Measurements from ENCODE around the gene PHF2. TPM values are rescaled to one million over a fixed set of nuclear protein-coding genes. Genes with fewer than 3 reads are reported as not detected.
A peak's percentile ranks its signal among the peaks of the same experiment; 100 is the strongest.

The PHF2 gene
- total and polyA plus RNA-seq, 2 of the 8 experiments (the other 6 are each of a cell fraction or from before 2014, with no cell fraction given), result 3.4 to 9.4 TPM

DNA sequence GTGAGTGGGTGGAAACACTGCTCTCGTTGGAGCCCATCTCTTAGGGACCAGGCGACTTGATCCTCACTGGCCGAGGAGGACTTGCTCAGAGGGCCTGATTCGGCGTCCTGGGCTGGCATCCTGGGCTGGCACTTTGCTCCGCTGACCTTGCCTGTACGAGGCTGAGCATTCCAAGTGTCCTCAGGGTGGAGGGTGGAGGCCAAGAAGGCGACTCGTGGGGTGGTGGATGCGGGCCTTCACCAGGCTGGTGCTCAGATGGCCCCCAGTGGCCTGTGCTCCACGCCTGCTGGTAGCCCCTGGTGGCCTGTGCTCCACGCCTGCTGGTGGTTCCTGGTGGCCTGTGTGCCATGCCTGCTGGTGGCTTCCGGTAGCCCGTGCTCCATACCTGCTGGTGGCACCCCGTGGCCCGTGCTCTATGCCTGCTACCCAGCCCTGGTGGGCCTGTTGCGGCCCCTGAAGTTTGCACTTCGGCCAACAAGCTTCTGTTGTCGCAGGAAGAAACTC is 42.9 kb downstream of the PHF2 start:
- no peak for FAIRE-seq
- H4K8ac ChIP-seq (ENCODE audit: extremely low read depth, insufficient read depth, low read length), result peak overlapping the region; percentile 37; the same call in 1 of the 2 replicates
- H3K4me2 ChIP-seq (ENCODE audit: insufficient read depth in 1 of 2, low read depth in 2 of 2, low read length in 2 of 2), result no peak overlapping the region
- peak overlapping the region; percentile 68; the same call in 1 of the 2 replicates for H2BK15ac ChIP-seq (ENCODE audit: low read length)
- POLR2A ChIA-PET (ENCODE audit: partially characterized antibody), result interaction anchor here (0.9 kb wide), 1 partner anchor 31 kb away, joined by 4 read pairs; no protein-coding TSS in a partner anchor
- peak overlapping the region; percentile 19 for H3K18ac ChIP-seq (ENCODE audit: extremely low read depth, low read length)
- no peak overlapping the region for H2BK120ac ChIP-seq (replicated peaks; ENCODE audit: low read depth, low read length)
- H3K4me3 ChIP-seq (ENCODE audit: extremely low read depth in 1 of 4, insufficient read depth in 2 of 4, low read depth in 3 of 4, low read length in 4 of 4), result no peak overlapping the region
- peak overlapping the region; percentile 75; the same call in 1 of the 2 replicates for H2BK12ac ChIP-seq (ENCODE audit: low read depth, low read length)
- H3K27me3 ChIP-seq (replicated peaks in 1 of 4; ENCODE audit: control insufficient read depth in 3 of 4, extremely low read depth in 1 of 4, insufficient read depth in 3 of 4, low read length in 3 of 4), result no peaks in the 10 kb centered on the region
- peaks cover 14% of the 10 kb centered on the region; the same call in 1 of the 2 replicates for H3K23me2 ChIP-seq (ENCODE audit: low read depth, low read length)
- H3K9me3 ChIP-seq (ENCODE audit: insufficient read depth in 2 of 2, low read depth in 1 of 2, low read length in 1 of 2), result no peaks in the 10 kb centered on the region; a peak in 1 of 4 replicates
- no peak overlapping the region for H2AFZ ChIP-seq (ENCODE audit: low read length)
- no peak overlapping the region for H3K14ac ChIP-seq (ENCODE audit: insufficient read length)
- H3K56ac ChIP-seq (replicated peaks; ENCODE audit: insufficient read length, low read depth, low read length), result no peak overlapping the region
- H3K79me1 ChIP-seq (ENCODE audit: low read depth, low read length), result peaks cover 15% of the 10 kb centered on the region
- H3K36me3 ChIP-seq (ENCODE audit: control insufficient read depth in 2 of 4, insufficient read depth in 4 of 4, low read length in 3 of 4), result no peaks in the 10 kb centered on the region
- DNase-seq (ENCODE audit: low read depth in 1 of 2, low spot score in 2 of 2), result peak in 1 of 2 experiments; percentile 48
- peak overlapping the region; percentile 15 for H4K5ac ChIP-seq (ENCODE audit: insufficient read length, low read depth, low read length)
- H4K20me1 ChIP-seq (replicated peaks in 1 of 2; ENCODE audit: control insufficient read depth in 1 of 2, insufficient read depth in 2 of 2, low read length in 2 of 2), result peaks cover 0 to 19% of the 10 kb centered on the region in 2 experiments
- peak overlapping the region; percentile 67; the same call in 1 of the 2 replicates for H2AK5ac ChIP-seq (ENCODE audit: low read depth, low read length)
- no peak overlapping the region for H3K9ac ChIP-seq (replicated peaks in 1 of 4; ENCODE audit: extremely low read depth in 1 of 4, low read depth in 3 of 4, low read length in 3 of 4)
- peak overlapping the region; percentile 65 for H4K91ac ChIP-seq (replicated peaks; ENCODE audit: insufficient read length, low read length)
- no peak overlapping the region for H2BK20ac ChIP-seq (ENCODE audit: low read length)
- H3K4ac ChIP-seq (replicated peaks; ENCODE audit: insufficient read length, low read depth, low read length), result no peak overlapping the region
- H2BK5ac ChIP-seq (ENCODE audit: low read depth, low read length), result 0 out of 2 replicates have a peak overlapping the region, but pooled peaks have one; percentile 77
- CTCF ChIA-PET (ENCODE audit: partially characterized antibody), result interaction anchor here (0.7 to 1.9 kb wide), 9 partner anchors 10 to 481 kb away, joined by 3 to 6 read pairs (median 4); no protein-coding TSS in a partner anchor
- 93% methylated on average over 18 of the region's 19 CpGs; no CpG with 5 or more reads in 1 of the 2 experiments for WGBS, 2 experiments (ENCODE audit: extremely low coverage in 1 of 2, insufficient coverage in 1 of 2, insufficient read length in 1 of 2, insufficient replicate concordance in 2 of 2, low coverage in 1 of 2, low lambda C conversion rate in 2 of 2, missing lambda C conversion rate in 1 of 2)
- peaks cover 0 to 14% (median 1%) of the 10 kb centered on the region in 4 experiments; a peak in 4 of 7 replicates for H3K4me1 ChIP-seq (replicated peaks in 1 of 4; ENCODE audit: control insufficient read depth in 3 of 4, insufficient read depth in 4 of 4, low read length in 3 of 4)
- H3K27ac ChIP-seq (ENCODE audit: low read depth, low read length), result no peak overlapping the region
- no peak overlapping the region for H3K23ac ChIP-seq (ENCODE audit: insufficient read length)
- H3K79me2 ChIP-seq (ENCODE audit: control insufficient read depth in 1 of 2, insufficient read depth in 2 of 2, low read length in 2 of 2), result peaks cover 7 to 45% of the 10 kb centered on the region in 2 experiments; a peak in 3 of 4 replicates
- TF ChIP-seq CBX5 (IDR thresholded peaks at IDR 0.05; ENCODE audit: low read depth, low read length), result no peak
- TF ChIP-seq TCF12 (IDR thresholded peaks at IDR 0.05; ENCODE audit: low read depth, low read length), result no peak
- TF ChIP-seq CEBPB (IDR thresholded peaks at IDR 0.05; ENCODE audit: low read depth, low read length), result no peak
- no peak for TF ChIP-seq SP1 (IDR thresholded peaks at IDR 0.05; ENCODE audit: low read depth, low read length)
- TF ChIP-seq HDAC2 (IDR thresholded peaks at IDR 0.05; ENCODE audit: borderline replicate concordance in 1 of 2, low read depth in 2 of 2, low read length in 2 of 2), result no peak
- no peak for TF ChIP-seq EZH2 (IDR thresholded peaks at IDR 0.05; ENCODE audit: low read depth, low read length, severe bottlenecking)
- no peak for TF ChIP-seq NANOG (IDR thresholded peaks at IDR 0.05; ENCODE audit: insufficient read depth, low read depth, low read length, poor library complexity, severe bottlenecking)
- no peak for TF ChIP-seq NRF1 (IDR thresholded peaks at IDR 0.05; ENCODE audit: low read depth, low read length)
- TF ChIP-seq GTF2F1 (IDR thresholded peaks at IDR 0.05; ENCODE audit: borderline replicate concordance, low read depth, low read length), result no peak
- TF ChIP-seq BRCA1 (IDR thresholded peaks at IDR 0.05; ENCODE audit: low read depth, low read length), result no peak
- no peak for TF ChIP-seq TBP (IDR thresholded peaks at IDR 0.05; ENCODE audit: low read depth, low read length)
- no peak for TF ChIP-seq SIX5 (IDR thresholded peaks at IDR 0.05; ENCODE audit: low read depth, low read length)

All from H1 (cell line).